IMR-90 (cell line): ENCODE results near the gene VCL.

Source experiments
- CTCF ChIP-seq: conservative IDR thresholded peaks from 2 replicates; pipeline ENCODE4 v1.5.1; 2012; ENCODE audit warnings: mild to moderate bottlenecking, low read depth, low read length, improper control_type of control experiment
- POLR2A ChIP-seq: IDR thresholded peaks from 2 replicates; pipeline ENCODE4 v1.6.1; 2012; ENCODE audit warnings: mild to moderate bottlenecking, low read depth, low read length
- RFX5 ChIP-seq: IDR thresholded peaks from 2 replicates; pipeline ENCODE4 v1.8.0; 2012; ENCODE audit warnings: low read depth, mild to moderate bottlenecking, low read length, moderate library complexity

GRCh38 chr10:74022926-74023629 is 25.2 kb downstream of the VCL start:
- TF ChIP-seq CTCF (no peak), POLR2A (no peak), RFX5 (no peak)
